IPS DF 4.7 (cell line): ENCODE data around the gene DAW1.
"Not testable (repeated sequence)": the region's sequence is repeated elsewhere in the genome, so short reads cannot be mapped to it uniquely, and the experiment has no call there.

Source experiments
- DNase-seq: peaks from one replicate; pipeline ENCODE4 v3.0.0-alpha.2; 2013; ENCODE audit warnings: low spot score; ENCODE audit errors: extremely low read depth

The DAW1 gene

DNA sequence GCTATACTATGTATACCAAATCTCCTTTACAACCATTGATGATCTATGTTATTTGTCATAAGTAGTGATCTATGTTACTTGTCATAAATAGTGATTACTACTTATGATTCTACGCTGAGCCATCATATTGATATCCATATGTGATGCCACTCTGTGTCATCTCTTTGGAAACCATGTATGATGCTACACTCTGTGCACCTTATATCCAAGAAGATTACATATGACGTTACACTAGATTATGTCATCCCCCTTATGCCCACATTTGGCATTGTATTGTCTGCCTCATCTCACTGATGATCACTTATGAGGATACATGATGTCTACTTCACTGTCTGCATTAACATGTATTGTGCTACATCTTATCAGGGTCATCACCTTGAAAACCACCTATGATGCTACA is 42.9 kb downstream of the DAW1 start:
- no peak for DNase-seq

DNA sequence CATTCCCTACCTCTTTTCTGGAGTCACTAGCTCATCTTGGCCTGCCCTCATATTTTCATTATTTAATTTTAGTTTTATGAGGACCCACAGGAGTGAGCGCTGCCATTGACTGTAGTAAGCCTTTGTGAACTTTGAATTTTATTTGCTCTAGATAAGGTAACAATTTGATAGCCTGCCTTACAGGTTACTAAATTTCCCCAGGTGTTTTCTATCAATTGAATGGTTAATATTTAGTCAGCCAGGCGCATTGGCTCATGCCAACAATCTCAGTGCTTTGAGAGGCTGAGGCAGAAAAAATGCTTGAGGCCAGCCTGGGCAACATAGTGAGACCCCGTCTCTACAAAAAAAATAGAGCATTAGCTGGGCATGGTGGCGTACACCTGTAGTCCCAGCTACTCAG is 50.2 kb downstream of the DAW1 start:
- no peak for DNase-seq

DNA sequence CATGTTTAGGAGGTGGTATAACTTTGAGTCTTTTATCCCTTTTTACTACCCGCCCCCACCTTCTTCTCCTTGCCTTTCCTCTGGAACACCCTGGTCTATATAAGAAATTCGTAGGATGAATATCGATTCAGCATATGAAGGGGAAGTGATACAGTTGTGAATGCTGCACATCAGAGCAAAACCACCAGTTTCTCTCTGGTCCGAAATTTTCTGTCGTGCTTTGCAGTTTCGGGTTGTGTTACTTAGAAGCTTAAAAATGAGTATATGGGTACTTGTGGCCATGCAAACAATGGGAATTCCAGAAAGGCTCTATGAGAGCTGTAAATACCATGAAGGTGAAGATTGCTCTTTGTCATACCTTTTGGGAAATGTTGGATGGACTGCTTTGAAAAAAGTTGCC is 60.6 kb downstream of the DAW1 start:
- DNase-seq: no peak

- no peak for DNase-seq
Measured at GRCh38 chr2:227932403-227932802, 61.0 kb downstream of the DAW1 start.

DNA sequence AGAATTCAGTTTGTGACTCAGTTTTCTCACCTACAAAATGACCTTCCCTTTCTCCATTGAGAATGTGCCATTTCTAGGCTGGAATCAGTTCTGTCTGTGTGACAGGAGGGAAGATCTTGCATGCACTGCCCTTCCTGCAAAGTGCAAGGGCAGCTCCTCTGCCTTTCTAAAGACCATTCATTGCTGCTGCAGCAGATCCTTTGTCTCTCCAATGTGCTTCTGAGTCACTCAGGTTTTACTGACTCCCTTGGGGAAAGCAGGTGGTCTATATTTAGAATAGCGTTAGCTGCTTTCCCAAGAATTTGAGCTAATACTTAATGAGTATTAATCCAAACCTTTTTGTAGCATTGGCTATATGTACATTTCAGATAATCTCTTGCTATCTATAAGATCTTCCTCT is 62.5 kb downstream of the DAW1 start:
- no peak for DNase-seq

DNA sequence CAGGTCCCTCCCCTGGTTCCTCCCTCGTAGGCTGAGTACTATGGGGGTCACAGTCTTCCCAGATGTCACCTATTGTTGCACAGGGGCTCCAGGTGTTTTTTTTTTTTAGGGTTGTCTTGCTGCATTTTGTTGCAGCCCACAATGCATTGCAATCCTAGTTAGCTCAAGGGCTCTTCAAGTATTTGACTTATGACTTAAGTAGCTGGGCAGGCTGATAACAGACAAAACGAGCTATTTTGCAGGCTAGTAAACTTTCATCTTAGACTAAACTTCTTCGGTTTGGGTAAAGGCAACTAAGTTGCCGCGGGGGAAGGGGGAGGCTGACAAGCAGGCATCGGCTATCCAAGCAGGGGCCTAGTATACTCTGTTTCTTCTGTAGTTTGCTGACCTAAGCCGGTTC is 64.8 kb downstream of the DAW1 start:
- DNase-seq: not testable (repeated sequence)

DNA sequence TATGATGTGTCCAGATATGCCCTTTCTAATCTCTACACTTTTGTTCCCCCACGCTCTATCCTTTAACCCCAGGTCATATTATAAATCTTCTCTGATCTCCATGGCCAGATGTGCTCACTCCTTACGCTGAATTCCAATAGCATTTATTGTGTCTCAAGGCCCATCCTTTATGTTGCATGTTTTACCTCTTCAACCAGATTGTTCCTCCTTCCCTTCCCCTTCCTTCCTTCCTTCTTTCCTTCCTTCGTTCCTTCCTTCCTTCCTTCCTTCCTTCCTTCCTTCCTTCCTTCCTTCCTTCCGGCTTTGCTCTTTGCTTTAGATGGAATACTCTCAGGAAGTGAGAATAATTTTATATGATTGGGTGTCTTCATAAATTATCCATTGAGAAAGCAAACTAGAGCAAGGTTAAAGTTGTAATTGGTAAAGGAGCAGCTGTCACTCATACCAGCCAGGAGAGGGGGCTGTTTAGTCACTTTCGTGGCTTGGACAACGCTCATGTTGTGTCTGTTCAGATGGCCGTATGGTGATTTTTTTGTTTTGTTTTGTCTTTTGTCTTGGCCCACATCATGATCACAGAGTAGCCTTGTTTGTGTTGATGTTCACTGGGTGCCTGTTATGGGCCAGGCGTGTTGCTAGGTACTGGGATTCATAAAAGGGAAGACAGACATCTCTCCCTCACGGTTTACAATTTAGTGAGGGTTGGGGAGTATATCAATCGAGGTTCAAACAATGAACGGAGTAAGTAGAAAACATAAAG is 68.0 kb downstream of the DAW1 start:
- DNase-seq: peak; percentile 46

- no peak for DNase-seq
Measured at GRCh38 chr2:227942021-227942420, 70.6 kb downstream of the DAW1 start.

DNA sequence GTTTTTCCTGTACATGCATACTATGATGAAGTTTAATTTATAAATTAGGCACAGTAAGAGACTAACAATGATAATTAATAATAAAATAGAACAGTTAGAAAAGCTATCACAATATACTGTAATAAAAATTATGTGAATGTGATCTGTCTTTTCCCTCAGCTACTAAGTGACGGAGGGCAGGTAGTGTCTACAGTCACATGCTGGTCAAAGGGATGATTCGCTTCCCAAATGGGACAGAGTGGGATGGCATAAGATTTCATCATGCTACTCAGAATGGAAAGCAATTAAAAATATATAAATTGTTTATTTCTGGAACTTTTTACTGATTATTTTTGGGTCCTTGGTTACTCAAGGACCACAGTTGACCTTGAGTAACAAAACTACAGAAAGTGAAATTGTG is 71.5 kb downstream of the DAW1 start:
- DNase-seq: no peak

DNA sequence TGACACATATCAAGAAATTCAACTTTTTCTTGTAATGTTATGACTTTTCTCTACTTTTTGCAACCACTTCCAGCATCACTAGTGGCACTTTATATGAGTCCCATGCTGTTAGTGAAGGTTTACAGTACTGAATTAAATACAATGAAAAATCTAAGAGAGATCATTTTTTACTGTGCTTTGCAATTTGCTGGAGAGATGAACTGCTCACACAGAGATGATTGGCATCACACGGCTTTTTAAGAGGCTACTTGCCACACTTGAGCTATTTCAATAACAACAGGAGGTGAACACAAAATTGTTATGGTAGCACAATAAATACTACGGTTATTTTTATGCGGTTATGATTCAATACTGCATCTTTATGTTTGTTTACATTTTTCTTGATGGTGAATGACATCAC is 88.9 kb downstream of the DAW1 start:
- no peak for DNase-seq

DNA sequence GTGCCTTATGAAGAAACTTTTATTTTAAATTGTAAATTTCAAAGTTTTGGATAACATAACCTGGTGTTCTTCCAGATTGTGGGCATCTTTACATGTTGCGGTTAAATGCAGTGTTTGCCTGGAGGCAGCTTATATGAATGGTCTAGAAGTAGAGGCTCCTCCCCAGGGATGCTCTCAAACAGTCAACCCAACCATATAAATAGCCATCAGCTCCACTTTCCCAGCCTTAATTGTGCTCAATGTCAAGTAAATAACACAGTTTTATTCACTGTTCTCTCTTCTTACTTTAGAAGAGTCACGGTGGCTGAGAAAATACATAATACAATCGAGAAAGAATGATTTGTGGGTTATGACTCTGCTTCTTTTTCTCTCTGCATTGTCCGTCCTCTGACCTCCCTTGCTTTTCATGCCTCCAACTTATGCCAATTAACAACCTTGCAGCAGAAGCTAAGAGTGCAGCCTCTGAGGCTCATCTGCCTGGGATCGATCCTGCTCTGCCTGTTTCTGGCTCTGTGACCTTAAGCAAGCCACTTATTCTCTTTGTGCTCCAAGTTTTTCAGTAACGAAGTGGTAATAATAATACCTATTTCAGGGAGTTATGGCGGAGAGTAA is 100.3 kb downstream of the DAW1 start:
- DNase-seq: no peak

DNA sequence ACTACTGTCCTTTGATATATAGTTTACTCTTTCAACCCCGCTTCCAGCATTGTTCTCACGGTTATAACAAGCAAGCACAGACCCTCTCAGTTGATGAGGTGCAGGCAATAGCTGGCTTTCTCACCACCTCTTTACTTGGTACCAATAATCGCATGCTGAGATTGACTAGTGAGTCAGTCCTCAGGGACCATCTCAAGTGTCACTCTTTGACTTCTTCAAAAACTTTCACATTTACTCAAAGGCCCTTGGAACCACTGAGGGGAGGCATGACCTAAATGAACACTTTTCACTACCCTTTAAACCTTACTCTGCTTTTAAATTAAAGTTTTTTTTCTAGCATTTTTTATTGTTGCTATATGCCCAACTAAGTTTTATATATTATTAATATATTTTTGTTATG is 101.8 kb downstream of the DAW1 start:
- DNase-seq: no peak
